GM13977 (cell line): ENCODE measurements around the gene CROCC2.

Source experiments
- DNase-seq: peaks from one replicate; pipeline ENCODE4 v3.0.0; 2012; ENCODE audit warnings: low spot score
- CTCF ChIP-seq: IDR thresholded peaks from 2 replicates; pipeline ENCODE4 v1.5.1; 2012; ENCODE audit warnings: mild to moderate bottlenecking, control low read depth; ENCODE audit not compliant: insufficient read depth; ENCODE audit errors: extremely low read depth, missing control alignments
- in situ Hi-C: fragments of 300-500 bp; cut with MboI; formaldehyde crosslinking; loops from one replicate; pipeline ENCODE4 v1.12.0; 2022; ENCODE audit warnings: low sequenced_read_pairs, low pct_unique_long_range_greater_than_20kb, mixed read lengths, inconsistent platforms; ENCODE audit not compliant: unreplicated experiment

The CROCC2 gene

GRCh38 chr2:240919161-240919781 is 13.1 kb downstream of the CROCC2 start:
- DNase-seq: no peak
- no peak for TF ChIP-seq CTCF
- in situ Hi-C loops: no loop called here

- TF ChIP-seq CTCF: no peak
- in situ Hi-C loops: no loop called here
Measured at GRCh38 chr2:240919786-240920782, 13.9 kb downstream of the CROCC2 start.

GRCh38 chr2:240920783-240921231 is 14.7 kb downstream of the CROCC2 start:
- no peak for DNase-seq
- no peak for TF ChIP-seq CTCF
- in situ Hi-C loops: no loop called here

More at GRCh38 chr2:240919786-240920782, 13.9 kb downstream of the CROCC2 start:
- DNase-seq: no peak

GRCh38 chr2:240921311-240921994 is 15.3 kb downstream of the CROCC2 start:
- DNase-seq: no peak
- in situ Hi-C loops: no loop called here
- TF ChIP-seq CTCF: no peak

- no peak for TF ChIP-seq CTCF
- in situ Hi-C loops: no loop called here
- DNase-seq: no peak
Measured at GRCh38 chr2:240921995-240922244, 15.8 kb downstream of the CROCC2 start.

GRCh38 chr2:240922245-240922981 is 16.3 kb downstream of the CROCC2 start:
- no peak for TF ChIP-seq CTCF

More at GRCh38 chr2:240922245-240922981, 16.3 kb downstream of the CROCC2 start:
- in situ Hi-C loops: no loop called here
- no peak for DNase-seq
